Measurements from ENCODE around the gene AKR1A1. TPM values are rescaled to one million over a fixed set of nuclear protein-coding genes. Genes with fewer than 3 reads are reported as not detected.
A peak's percentile ranks its signal among the peaks of the same experiment; 100 is the strongest.

AKR1A1 gene
- polyA plus RNA-seq, 3 donors, result 219 to 245 (median 219) TPM

- no peak overlapping the region for H3K9ac ChIP-seq (ENCODE audit: insufficient read depth, low read length, poor library complexity, severe bottlenecking)
- peaks cover 8 to 56% of the 10 kb centered on the region in 2 donors for H3K36me3 ChIP-seq (replicated peaks in 1 of 2; ENCODE audit: control insufficient read depth in 1 of 2, insufficient read depth in 2 of 2, low read length in 2 of 2)
- H3K27ac ChIP-seq (ENCODE audit: low read depth in 1 of 2, low read length in 2 of 2), result no peak overlapping the region
- H3K4me3 ChIP-seq (replicated peaks in 1 of 3; ENCODE audit: low read depth in 2 of 3, low read length in 3 of 3), result no peak overlapping the region
- Mint-ChIP-seq H3K4me1 (peaks cover 25% of the 10 kb centered on the region), H3K36me3 (peaks cover 25 to 57% of the 10 kb centered on the region in 2 donors), H3K27me3 (ENCODE audit: low read depth in 3 of 3) (peaks cover 0 to 2% (median 1%) of the 10 kb centered on the region in 3 donors), H3K4me3 (no peak overlapping the region), H3K9me3 (no peaks in the 10 kb centered on the region), H3K27ac (no peak overlapping the region)
- H3K9me3 ChIP-seq (replicated peaks in 1 of 2; ENCODE audit: control insufficient read depth in 1 of 2, insufficient read depth in 1 of 2, low read length in 2 of 2), result no peaks in the 10 kb centered on the region
- H3K27me3 ChIP-seq (ENCODE audit: control insufficient read depth in 2 of 2, insufficient read depth in 2 of 2, low read length in 2 of 2), result no peaks in the 10 kb centered on the region
- peaks cover 25 to 26% of the 10 kb centered on the region in 2 donors for H3K4me1 ChIP-seq (ENCODE audit: control insufficient read depth in 1 of 2, insufficient read depth in 2 of 2, low read length in 2 of 2)
- no peaks in the 10 kb centered on the region for H4K20me1 ChIP-seq (ENCODE audit: insufficient read depth, low read length)
- DNase-seq, result no peak
- H2AFZ ChIP-seq (ENCODE audit: insufficient read depth, low read depth, low read length, poor library complexity, severe bottlenecking), result no peak overlapping the region
- no CpG with 5 or more reads among the region's 2 CpGs for WGBS (ENCODE audit: insufficient coverage)
- peaks cover 40% of the 10 kb centered on the region for H3K79me2 ChIP-seq (ENCODE audit: insufficient read depth, low read length)
- intact Hi-C loops (cut with micrococcal nuclease), result no loop called here
- H3K4me2 ChIP-seq (replicated peaks; ENCODE audit: extremely low read depth, low read length, poor library complexity, severe bottlenecking), result no peak overlapping the region
- TF ChIP-seq CTCF (IDR thresholded peaks at IDR 0.05), result no peak
Observed at GRCh38 chr1:45604239-45604638, 53.6 kb downstream of the AKR1A1 start.

GRCh38 chr1:45607404-45608074 lies 56.9 kb downstream of the AKR1A1 start:
- DNase-seq, result peak; percentile 12 to 33 (median 15)
- H3K4me3 ChIP-seq (replicated peaks in 1 of 3; ENCODE audit: low read depth in 2 of 3, low read length in 3 of 3), result peak overlapping the region in 1 of 3 experiments; percentile 44
- H3K36me3 ChIP-seq (replicated peaks in 1 of 2; ENCODE audit: control insufficient read depth in 1 of 2, insufficient read depth in 2 of 2, low read length in 2 of 2), result peaks cover 15 to 58% of the 10 kb centered on the region in 2 donors
- 51% methylated on average over 5 of the region's 6 CpGs for WGBS (ENCODE audit: insufficient coverage)
- no peaks in the 10 kb centered on the region for H3K9me3 ChIP-seq (replicated peaks in 1 of 2; ENCODE audit: control insufficient read depth in 1 of 2, insufficient read depth in 1 of 2, low read length in 2 of 2)
- no peaks in the 10 kb centered on the region for H3K27me3 ChIP-seq (ENCODE audit: control insufficient read depth in 2 of 2, insufficient read depth in 2 of 2, low read length in 2 of 2)
- peak overlapping the region; percentile 42 for H3K4me2 ChIP-seq (replicated peaks; ENCODE audit: extremely low read depth, low read length, poor library complexity, severe bottlenecking)
- H4K20me1 ChIP-seq (ENCODE audit: insufficient read depth, low read length), result no peaks in the 10 kb centered on the region
- no peak for TF ChIP-seq CTCF (IDR thresholded peaks at IDR 0.05)
- H3K27ac ChIP-seq (ENCODE audit: low read depth in 1 of 2, low read length in 2 of 2), result peak overlapping the region; percentile 51 to 78
- peak overlapping the region; percentile 11 for H3K9ac ChIP-seq (ENCODE audit: insufficient read depth, low read length, poor library complexity, severe bottlenecking)
- H3K27ac Mint-ChIP-seq, result peak overlapping the region; percentile 55 to 86 (median 83)
- peaks cover 0 to 2% (median 1%) of the 10 kb centered on the region in 3 donors for H3K27me3 Mint-ChIP-seq (ENCODE audit: low read depth in 3 of 3)
- H3K9me3 Mint-ChIP-seq, result no peaks in the 10 kb centered on the region
- intact Hi-C loops (cut with micrococcal nuclease), result no loop called here
- peaks cover 22 to 53% of the 10 kb centered on the region in 2 donors for H3K36me3 Mint-ChIP-seq
- peak overlapping the region in 1 of 2 donors; percentile 76 for H3K4me3 Mint-ChIP-seq
- peaks cover 26 to 28% of the 10 kb centered on the region in 2 donors for H3K4me1 ChIP-seq (ENCODE audit: control insufficient read depth in 1 of 2, insufficient read depth in 2 of 2, low read length in 2 of 2)
- peaks cover 28% of the 10 kb centered on the region for H3K4me1 Mint-ChIP-seq
- H3K79me2 ChIP-seq (ENCODE audit: insufficient read depth, low read length), result peaks cover 17% of the 10 kb centered on the region
- peak overlapping the region; percentile 31 for H2AFZ ChIP-seq (ENCODE audit: insufficient read depth, low read depth, low read length, poor library complexity, severe bottlenecking)
